Thyroid gland (tissue), 4 donors: ENCODE measurements around the gene UBAC1. TPM values are rescaled to one million over a fixed set of nuclear protein-coding genes. Genes with fewer than 3 reads are reported as not detected.

Experiments
- DNase-seq, 2 donors: peaks; one replicate each; pipeline ENCODE4 v3.0.0-alpha.2; 2019
- H3K27ac ChIP-seq, 3 donors: fragments of 200-600 bp; sonication (generic); 1 replicate in 2 of 3; 2 replicates in 1 of 3; pipeline ENCODE4 v1.5.1; 2016 to 2019; ENCODE audit warnings: mild to moderate bottlenecking in 1 of 3, moderate library complexity in 1 of 3
- H3K27me3 ChIP-seq: fragments of 200-600 bp; sonication (generic); one replicate; pipeline ENCODE4 v1.5.1; 2019
- H3K36me3 ChIP-seq, 2 donors: fragments of 200-600 bp; sonication (generic); one replicate each; pipeline ENCODE4 v1.5.1; 2016 to 2019
- H3K4me1 ChIP-seq, 2 donors: fragments of 200-600 bp; sonication (generic); one replicate each; pipeline ENCODE4 v1.5.1; 2017 to 2019
- H3K4me3 ChIP-seq, 3 donors: fragments of 200-600 bp; sonication (generic); replicated peaks in 1 of 3; 1 replicate in 2 of 3; 2 replicates in 1 of 3; pipeline ENCODE4 v1.5.1; 2016; ENCODE audit warnings: mild to moderate bottlenecking in 1 of 3
- H3K9me3 ChIP-seq: fragments of 200-600 bp; sonication (generic); one replicate; pipeline ENCODE4 v1.5.1; 2017
- POLR2A ChIP-seq, 2 donors: fragments of 450-650 bp; IDR thresholded peaks; one replicate each; pipeline ENCODE4 v1.6.1; 2017; ENCODE audit warnings: antibody characterized with exemption in 2 of 2, mild to moderate bottlenecking in 2 of 2, moderate library complexity in 1 of 2
- WGBS, 2 donors: methylation state at CpG; one replicate each; pipeline ENCODE4 v1.1.5; 2017; 5-methylcytosine and 5-hydroxymethylcytosine counted together
- intact Hi-C: fragments of 100-400 bp; cut with DNase I; formaldehyde crosslinking; loops from one replicate; pipeline ENCODE4 v1.15.1; 2023
- total RNA-seq, 4 donors: library from RNA; depleted of rRNA; stranded (reverse); fragments of >200 nt; gene quantifications; one replicate each; pipeline ENCODE4 v1.2.3, GENCODE V29; 2016
- TF ChIP-seq, protein P1 (sequence below), 6 experiments: fragments of 200-600 bp in 3 of 6; fragments of 450-650 bp in 3 of 6; sonication (generic) in 3 of 6; IDR thresholded peaks; one replicate each; pipeline ENCODE4 v1.5.1; 2016 to 2019; ENCODE audit warnings: antibody characterized with exemption in 6 of 6, mild to moderate bottlenecking in 2 of 6, inconsistent platforms in 1 of 6, moderate library complexity in 1 of 6

Gene UBAC1
- total RNA-seq, 4 donors from 2014 or later: 37.9 to 56.2 (median 44.2) TPM

DNA sequence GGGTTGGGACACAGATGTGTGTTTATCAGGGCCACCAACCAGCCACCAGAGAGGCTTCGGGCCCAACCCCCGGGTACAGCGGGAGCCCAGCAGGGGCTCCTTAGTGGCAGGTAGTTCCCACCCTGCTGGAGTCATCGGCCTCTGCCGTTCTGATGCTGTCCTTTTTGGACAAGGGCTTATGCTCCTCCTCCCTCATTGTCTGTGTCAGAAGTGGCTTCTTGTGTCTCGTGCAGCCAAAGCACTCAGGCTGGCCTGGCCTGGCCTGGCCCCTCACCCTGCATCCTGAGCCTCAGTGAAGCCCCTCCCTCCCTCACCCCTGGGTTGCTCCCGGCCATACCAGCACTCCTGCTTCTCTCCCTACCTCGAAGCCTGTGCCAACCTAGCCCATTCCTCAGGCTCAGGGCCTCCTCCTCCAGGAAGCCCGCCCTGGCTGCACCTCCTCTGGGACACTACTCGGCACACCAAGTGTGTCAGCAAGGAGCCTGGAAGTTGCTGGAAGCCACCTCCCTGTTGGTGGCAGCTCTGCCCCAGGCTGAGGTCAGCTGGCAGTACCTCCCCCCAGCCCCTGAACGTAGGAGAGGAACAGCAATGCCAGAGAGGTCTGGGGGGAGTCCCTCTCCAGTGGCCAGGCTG is 4.1 kb upstream of the UBAC1 start:
- Histone ChIP-seq H3K27ac (no peak overlapping the region), H3K4me1 (peaks cover 1 to 6% of the 10 kb centered on the region in 2 donors), H3K9me3 (no peaks in the 10 kb centered on the region), H3K36me3 (no peaks in the 10 kb centered on the region), H3K27me3 (no peaks in the 10 kb centered on the region), H3K4me3 (no peak overlapping the region)
- TF ChIP-seq, protein P1, sequence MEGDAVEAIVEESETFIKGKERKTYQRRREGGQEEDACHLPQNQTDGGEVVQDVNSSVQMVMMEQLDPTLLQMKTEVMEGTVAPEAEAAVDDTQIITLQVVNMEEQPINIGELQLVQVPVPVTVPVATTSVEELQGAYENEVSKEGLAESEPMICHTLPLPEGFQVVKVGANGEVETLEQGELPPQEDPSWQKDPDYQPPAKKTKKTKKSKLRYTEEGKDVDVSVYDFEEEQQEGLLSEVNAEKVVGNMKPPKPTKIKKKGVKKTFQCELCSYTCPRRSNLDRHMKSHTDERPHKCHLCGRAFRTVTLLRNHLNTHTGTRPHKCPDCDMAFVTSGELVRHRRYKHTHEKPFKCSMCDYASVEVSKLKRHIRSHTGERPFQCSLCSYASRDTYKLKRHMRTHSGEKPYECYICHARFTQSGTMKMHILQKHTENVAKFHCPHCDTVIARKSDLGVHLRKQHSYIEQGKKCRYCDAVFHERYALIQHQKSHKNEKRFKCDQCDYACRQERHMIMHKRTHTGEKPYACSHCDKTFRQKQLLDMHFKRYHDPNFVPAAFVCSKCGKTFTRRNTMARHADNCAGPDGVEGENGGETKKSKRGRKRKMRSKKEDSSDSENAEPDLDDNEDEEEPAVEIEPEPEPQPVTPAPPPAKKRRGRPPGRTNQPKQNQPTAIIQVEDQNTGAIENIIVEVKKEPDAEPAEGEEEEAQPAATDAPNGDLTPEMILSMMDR (IDR thresholded peaks at IDR 0.05): no peak
- no peak for TF ChIP-seq POLR2A (IDR thresholded peaks at IDR 0.05)
- intact Hi-C loops: loop anchor here (10.0 kb wide), 1 partner anchor 280 kb away; the partner anchor contains the start of gene QSOX2
- no peak for DNase-seq
- WGBS, 2 donors: 38 to 42% methylated on average over 6 to 10 of the region's 11 CpGs

DNA sequence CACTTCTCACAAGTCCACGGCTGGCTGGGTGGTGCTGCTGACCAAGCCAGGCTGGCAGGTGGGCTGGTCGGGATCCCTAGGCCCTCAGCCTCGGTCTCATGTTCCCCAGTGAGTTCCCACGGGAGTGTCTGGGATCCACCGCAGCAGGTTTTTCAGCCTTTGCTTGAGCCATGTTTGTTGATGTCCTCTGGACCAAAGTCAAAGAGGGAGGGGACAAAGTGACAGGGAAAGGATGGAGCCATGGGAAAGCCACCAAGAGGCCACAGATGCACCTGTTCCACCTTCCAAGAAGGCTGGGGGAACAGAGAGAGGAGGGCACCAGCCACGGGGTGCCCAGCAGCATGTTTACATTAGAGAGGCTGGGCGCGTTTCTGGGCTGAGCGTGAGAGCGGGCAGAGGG is 2.8 kb upstream of the UBAC1 start:
- 69 to 72% methylated on average over 7 to 10 of the region's 10 CpGs for WGBS, 2 donors
- no peak for DNase-seq
- Histone ChIP-seq H3K27me3 (no peaks in the 10 kb centered on the region), H3K9me3 (no peaks in the 10 kb centered on the region), H3K36me3 (no peaks in the 10 kb centered on the region), H3K4me1 (peaks cover 8 to 10% of the 10 kb centered on the region in 2 donors), H3K27ac (no peak overlapping the region), H3K4me3 (no peak overlapping the region)
- intact Hi-C loops: loop anchor here (5.0 to 10.0 kb wide), 2 partner anchors 57 to 281 kb away; partner anchors contain the start of genes CAMSAP1 and QSOX2
- TF ChIP-seq, protein P1 (IDR thresholded peaks at IDR 0.05): no peak
- no peak for TF ChIP-seq POLR2A (IDR thresholded peaks at IDR 0.05)

DNA sequence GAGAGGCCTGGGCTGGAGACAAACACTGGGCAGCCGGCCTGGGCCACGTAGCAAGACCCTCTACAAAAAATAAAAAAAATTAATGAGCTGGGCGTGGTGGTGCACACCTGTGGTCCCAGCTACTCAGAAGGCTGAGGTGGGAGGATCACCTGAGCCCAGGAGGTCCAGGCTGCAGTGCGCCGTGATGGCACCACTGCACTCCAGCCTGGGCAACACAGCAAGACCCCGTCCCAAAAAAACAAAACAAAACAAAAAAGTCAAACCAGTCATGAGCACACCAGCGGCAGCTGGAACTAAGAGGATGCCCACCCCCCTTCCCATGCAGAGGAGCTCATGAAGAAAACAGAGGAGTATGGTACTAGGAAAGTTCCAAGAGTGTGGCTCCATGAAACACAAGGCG is 2.2 kb upstream of the UBAC1 start:
- WGBS, 2 donors: 82 to 89% methylated on average over 8 of the region's 8 CpGs
- Histone ChIP-seq H3K27me3 (no peaks in the 10 kb centered on the region), H3K4me1 (peaks cover 8 to 10% of the 10 kb centered on the region in 2 donors), H3K4me3 (no peak overlapping the region), H3K36me3 (no peaks in the 10 kb centered on the region), H3K9me3 (no peaks in the 10 kb centered on the region), H3K27ac (no peak overlapping the region)
- intact Hi-C loops: loop anchor here (5.0 to 10.0 kb wide), 2 partner anchors 56 to 281 kb away; partner anchors contain the start of genes CAMSAP1 and QSOX2
- no peak for DNase-seq
- no peak for TF ChIP-seq POLR2A (IDR thresholded peaks at IDR 0.05)
- TF ChIP-seq, protein P1 (IDR thresholded peaks at IDR 0.05): no peak

DNA sequence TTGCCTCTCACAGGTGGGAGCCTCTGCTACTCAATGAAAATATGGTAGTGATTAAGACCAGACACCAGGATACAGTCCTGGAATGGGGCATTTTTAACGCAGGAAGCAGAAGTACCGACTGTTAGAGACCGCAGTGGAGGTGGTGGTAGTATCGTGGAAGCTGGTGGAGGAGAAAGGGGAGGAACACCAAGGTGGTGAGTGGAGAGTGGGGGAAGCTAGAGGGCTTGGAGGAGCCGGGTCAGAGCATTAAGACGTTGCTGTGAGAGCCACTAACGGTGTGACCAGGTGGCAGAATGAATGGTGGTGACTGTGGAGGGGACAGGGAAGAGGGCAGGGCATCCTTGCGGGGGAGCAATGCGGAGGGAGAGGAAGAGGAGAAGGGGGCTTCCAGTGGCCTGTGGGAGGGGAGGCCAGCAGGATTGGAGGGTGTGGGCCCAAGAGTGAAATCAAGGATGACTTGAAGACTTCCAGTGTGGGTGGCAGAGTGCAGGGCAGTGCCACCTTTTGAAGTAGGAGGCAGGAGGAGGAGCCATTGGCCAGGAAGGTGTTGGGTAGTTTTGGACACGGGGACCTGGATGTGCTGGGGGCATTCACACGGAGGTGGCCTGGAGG is 1.6 kb upstream of the UBAC1 start:
- 63 to 67% methylated on average over 11 of the region's 11 CpGs for WGBS, 2 donors
- no peak for DNase-seq
- intact Hi-C loops: loop anchor here (5.0 to 10.0 kb wide), 2 partner anchors 56 to 282 kb away; partner anchors contain the start of genes CAMSAP1 and QSOX2
- no peaks in the 10 kb centered on the region for H3K27me3 ChIP-seq
- H3K4me3 ChIP-seq: no peak overlapping the region
- H3K36me3 ChIP-seq: no peaks in the 10 kb centered on the region
- H3K27ac ChIP-seq: no peak overlapping the region
- no peaks in the 10 kb centered on the region for H3K9me3 ChIP-seq
- H3K4me1 ChIP-seq: peaks cover 8 to 10% of the 10 kb centered on the region in 2 donors
- TF ChIP-seq, protein P1 (IDR thresholded peaks at IDR 0.05): no peak
- TF ChIP-seq POLR2A (IDR thresholded peaks at IDR 0.05): no peak
